Umbilical cord (tissue), 2 donors: ENCODE data around the gene ZCCHC8. TPM values are rescaled to one million over a fixed set of nuclear protein-coding genes. Genes with fewer than 3 reads are reported as not detected.
"Not testable (repeated sequence)": the region's sequence is repeated elsewhere in the genome, so short reads cannot be mapped to it uniquely, and the experiment has no call there.

ENCODE experiments used
- DNase-seq: peaks from one replicate; pipeline ENCODE4 v3.0.0-alpha.2; 2015; ENCODE audit warnings: low spot score
- total RNA-seq: library from RNA; depleted of rRNA; stranded (reverse); fragments of >200 nt; gene quantifications from one replicate; pipeline ENCODE4 v1.2.3, GENCODE V29; 2014; ENCODE audit warnings: low replicate concordance; ENCODE audit not compliant: insufficient read depth

The ZCCHC8 gene
- total RNA-seq, 1 donor from 2014 or later: 51.5 TPM

GRCh38 chr12:122508163-122508562, 7.4 kb upstream of the ZCCHC8 start:
- no peak for DNase-seq

- no peak for DNase-seq
These were observed 5.7 kb upstream of the ZCCHC8 start for GRCh38 chr12:122506393-122506938.

GRCh38 chr12:122505419-122506051, 4.8 kb upstream of the ZCCHC8 start:
- DNase-seq: no peak

- no peak for DNase-seq
These were observed 3.3 kb upstream of the ZCCHC8 start for GRCh38 chr12:122503783-122504590.

- no peak for DNase-seq
These were observed 2.5 kb upstream of the ZCCHC8 start for GRCh38 chr12:122503147-122503751.

GRCh38 chr12:122501489-122501989, 807 bp upstream of the ZCCHC8 start:
- DNase-seq: no peak

- DNase-seq: peak; percentile 69
These were observed 594 bp downstream of the ZCCHC8 start for GRCh38 chr12:122499991-122500684.

- DNase-seq: no peak
These were observed 5.5 kb downstream of the ZCCHC8 start for GRCh38 chr12:122495258-122495657.

- DNase-seq: not testable (repeated sequence)
These were observed 7.5 kb downstream of the ZCCHC8 start for GRCh38 chr12:122493222-122493621.

GRCh38 chr12:122491991-122492390, 8.7 kb downstream of the ZCCHC8 start:
- DNase-seq: no peak

- no peak for DNase-seq
These were observed 11.7 kb downstream of the ZCCHC8 start for GRCh38 chr12:122489038-122489437.

- not testable (repeated sequence) for DNase-seq
These were observed 12.9 kb downstream of the ZCCHC8 start for GRCh38 chr12:122487807-122488206.

GRCh38 chr12:122486805-122487426, 13.8 kb downstream of the ZCCHC8 start:
- no peak for DNase-seq

- DNase-seq: not testable (repeated sequence)
These were observed 14.4 kb downstream of the ZCCHC8 start for GRCh38 chr12:122486360-122486759.

- DNase-seq: not testable (repeated sequence)
These were observed 16.3 kb downstream of the ZCCHC8 start for GRCh38 chr12:122484385-122484784.

- DNase-seq: no peak
These were observed 16.8 kb downstream of the ZCCHC8 start for GRCh38 chr12:122483969-122484368.

GRCh38 chr12:122481861-122482260, 18.9 kb downstream of the ZCCHC8 start:
- no peak for DNase-seq

GRCh38 chr12:122480753-122481152, 20.0 kb downstream of the ZCCHC8 start:
- DNase-seq: no peak

GRCh38 chr12:122474324-122474716, 26.4 kb downstream of the ZCCHC8 start:
- no peak for DNase-seq

- DNase-seq: no peak
These were observed 27.0 kb downstream of the ZCCHC8 start for GRCh38 chr12:122473543-122474323.
